ENCODE data around the gene PRKG1.
"Not testable (repeated sequence)": the region's sequence is repeated elsewhere in the genome, so short reads cannot be mapped to it uniquely, and the experiment has no call there.

Gene PRKG1

DNA sequence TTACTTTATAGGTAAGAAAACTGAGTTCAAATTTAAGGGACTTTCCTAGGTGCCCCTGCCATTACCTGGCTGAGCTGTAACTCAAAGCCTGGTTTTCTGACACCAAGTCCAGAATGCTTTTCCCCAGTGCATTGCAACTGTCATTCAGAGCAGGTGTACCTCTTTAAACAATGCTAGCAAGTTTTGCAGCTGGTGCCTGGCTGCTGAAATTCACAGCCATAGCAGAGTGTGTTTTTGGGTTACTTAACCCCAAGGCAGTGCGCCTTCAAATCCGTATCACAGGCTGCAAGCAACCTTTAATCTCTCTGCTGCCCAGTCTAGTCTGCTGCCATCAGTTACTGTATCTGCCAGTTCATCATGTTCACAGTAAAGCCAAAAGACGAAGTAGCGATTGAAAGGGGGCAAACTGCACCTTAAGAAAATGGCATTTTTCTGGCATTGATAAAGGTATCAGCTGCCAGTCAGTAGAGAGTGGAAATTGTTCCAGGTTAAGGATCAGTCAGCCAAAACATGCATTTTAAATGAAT is 359.7 kb downstream of the PRKG1 start:
- no peak for DNase-seq
- intact Hi-C loops (cut with DNase I) = no loop called here

DNA sequence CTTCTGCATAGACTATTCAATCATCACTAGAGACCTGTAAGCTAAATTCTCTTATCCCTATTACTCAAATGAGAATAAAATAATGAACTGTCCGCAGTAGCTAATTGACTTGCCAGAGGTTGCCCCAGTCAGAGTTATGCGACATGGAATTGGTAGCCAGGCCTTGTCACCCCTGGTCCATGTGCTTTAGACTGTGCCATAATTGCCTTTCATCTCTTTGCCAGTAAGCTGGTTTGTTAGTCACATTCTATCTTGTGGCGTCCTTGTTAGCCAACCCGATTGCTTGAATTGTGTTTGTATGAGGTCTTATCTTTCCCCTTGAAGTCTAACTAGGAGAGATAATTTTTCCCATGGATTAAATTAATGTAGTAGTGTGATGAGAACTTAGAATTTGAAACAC is 362.5 kb downstream of the PRKG1 start:
- no peak for DNase-seq
- intact Hi-C loops (cut with DNase I) = no loop called here

DNA sequence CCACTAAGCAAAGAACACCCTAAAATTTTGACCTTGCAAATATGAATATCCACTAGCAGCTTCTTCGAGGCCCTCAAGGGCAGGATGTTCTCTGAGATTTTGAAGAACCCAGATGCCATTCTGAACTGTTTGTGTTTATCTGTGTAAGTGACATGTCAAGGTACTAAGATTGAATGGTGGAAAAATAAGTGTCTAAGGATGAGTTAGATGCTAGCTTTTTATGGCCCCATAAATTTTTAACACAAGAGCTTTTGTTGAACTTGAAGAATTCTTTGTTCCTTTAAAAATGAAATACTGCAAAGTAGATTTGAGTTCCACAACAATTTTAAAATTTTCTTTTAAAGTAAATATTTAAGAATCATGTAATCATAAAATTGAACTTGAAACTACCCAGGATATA is 365.4 kb downstream of the PRKG1 start:
- no peak for DNase-seq
- intact Hi-C loops (cut with DNase I) = no loop called here

DNA sequence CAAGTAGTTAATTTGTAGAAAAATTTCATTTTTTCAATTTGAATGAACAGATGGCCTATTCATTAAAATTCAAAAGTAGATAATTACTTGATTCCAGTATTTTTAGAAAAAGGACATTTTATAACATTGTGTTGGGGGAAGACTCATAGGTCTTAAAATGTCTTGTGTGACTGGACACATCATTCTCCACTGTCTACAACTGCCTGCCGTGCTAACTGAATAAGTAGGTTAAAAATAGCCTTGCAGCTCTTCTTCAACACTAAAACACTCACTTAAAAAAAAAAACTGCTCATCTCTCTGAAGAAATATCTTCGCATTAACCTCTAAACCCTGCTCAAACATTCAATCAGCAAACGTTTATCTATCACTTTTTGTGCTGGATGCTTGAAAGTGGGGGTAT is 371.3 kb downstream of the PRKG1 start:
- intact Hi-C loops (cut with DNase I) = no loop called here
- DNase-seq = no peak

DNA sequence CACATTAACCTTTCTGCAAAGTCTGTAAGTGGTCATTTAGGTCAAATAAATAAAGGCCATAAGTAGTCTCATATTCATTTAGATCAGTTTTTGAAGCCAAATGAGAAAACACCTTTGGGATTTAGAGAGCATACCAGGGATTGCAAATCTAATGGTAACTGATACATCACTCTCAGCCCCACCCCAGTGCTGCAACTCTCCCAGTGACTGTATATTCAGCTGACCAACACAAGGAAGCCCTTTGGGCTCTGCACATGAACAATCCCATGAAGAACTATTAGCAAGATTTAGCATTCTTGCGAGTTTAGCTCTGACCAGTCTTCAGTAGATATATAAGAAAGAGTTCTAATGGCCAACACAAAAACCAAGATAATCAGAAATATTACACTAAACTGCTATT is 372.8 kb downstream of the PRKG1 start:
- intact Hi-C loops (cut with DNase I) = no loop called here
- no peak for DNase-seq

DNA sequence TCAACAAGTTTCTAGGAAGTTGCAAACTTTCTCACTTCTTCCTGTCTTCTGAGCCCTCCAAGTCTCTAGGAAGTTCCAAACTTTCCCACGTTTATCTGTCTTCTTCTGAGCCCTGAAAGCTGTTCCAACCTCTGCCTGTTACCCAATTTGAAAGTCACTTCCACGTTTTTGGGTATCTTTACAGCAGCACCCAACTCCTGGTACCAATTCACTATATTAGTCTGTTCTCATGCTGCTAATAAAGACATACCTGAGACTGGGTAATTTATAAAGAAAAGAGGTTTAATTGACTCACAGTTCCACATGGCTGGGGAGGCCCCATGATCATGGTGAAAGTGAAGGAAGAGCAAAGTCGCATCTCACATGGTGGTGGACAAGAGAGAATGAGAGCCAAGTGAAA is 381.5 kb downstream of the PRKG1 start:
- intact Hi-C loops (cut with DNase I); DNase-seq: not testable (repeated sequence)

DNA sequence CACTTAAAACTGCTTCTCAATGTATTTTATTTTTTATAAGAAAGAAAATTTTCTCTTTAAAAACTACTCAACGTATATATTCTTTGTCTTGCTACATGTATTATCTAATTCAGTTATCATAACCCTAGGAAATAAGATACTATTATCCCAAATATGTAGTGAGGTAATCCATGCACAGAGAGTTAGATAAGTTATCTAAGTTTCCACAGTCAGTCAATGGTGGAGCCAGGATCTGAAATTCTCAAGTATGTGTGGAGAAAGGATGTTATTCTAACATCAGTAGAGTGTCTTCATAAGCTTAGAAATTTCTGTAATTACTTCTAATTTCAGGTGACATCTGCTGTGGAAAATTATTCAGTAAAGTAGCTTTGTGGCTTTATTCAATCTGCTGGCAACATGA is 385.2 kb downstream of the PRKG1 start:
- DNase-seq = no peak
- intact Hi-C loops (cut with DNase I) = no loop called here

DNA sequence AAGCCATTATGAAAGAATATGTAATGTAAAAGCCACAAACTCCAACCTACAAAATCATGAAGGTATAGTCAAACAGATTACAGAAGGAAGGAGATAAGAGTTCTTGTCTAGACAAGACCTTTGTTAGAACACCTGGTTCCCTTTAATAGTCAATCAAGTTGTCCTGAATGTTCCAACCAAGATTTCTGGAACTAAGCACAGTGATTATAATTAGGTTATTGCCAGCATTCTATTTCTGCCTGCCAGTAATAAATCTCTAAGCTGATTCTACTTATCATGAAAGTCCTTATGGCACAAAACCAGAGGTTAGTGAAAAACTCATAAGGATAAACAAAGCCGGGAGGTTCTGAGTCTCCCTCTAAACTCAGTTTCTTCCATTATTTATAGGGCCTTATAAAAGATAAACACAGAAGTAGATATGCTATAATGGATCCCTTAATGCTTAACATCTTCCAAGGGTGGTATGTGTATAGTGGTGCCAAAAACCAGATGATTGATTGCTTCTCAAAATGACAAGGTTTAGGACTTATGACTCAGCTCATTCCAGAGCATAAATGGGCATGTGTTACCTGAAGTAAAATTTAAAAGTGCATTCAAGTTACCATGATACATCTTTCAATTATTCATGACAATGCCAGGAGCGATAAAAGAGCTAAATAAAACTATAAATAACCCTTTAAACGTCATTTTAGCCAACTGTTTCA is 387.9 kb downstream of the PRKG1 start:
- DNase-seq = no peak

DNA sequence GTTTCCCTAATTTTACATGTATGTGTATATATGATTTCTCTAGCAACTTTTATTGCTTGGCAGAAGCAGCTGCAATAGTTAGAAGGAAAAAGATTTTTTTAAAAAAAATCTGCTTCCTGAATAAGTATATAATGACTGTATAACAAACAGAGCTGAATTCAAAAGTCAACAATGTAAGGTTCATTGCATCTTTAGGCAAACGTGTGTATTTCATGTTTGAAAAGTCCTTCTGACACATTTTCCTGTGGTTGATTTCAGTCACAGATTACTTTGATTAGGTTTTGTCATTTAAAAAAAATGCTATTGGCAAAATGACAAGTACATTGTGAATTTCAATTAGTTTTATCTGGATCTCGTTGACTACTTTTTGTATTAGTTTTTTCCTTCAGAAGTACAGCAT is 394.1 kb downstream of the PRKG1 start:
- intact Hi-C loops (cut with DNase I) = no loop called here
- DNase-seq = no peak

More for the DNA sequence above, 387.9 kb downstream of the PRKG1 start:
- intact Hi-C loops (cut with DNase I) = no loop called here

DNA sequence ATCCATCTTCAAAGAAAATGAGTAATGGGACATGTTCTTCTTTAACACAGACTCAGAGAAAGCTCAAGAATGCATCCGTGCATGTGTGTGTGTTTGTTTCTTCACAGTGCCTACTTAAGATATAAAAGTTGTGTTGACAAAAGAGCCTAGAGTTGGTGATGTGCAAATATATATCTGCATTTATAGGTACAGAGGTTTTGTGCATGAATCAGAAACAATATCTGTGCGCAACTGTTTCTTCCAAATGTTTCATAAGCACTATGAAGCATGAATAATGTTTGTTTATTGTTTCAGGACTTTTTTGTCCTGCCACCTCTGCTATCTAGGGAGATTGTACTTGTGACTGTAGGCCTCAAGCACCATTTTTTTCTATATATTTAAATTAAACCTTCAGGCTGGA is 395.4 kb downstream of the PRKG1 start:
- intact Hi-C loops (cut with DNase I) = no loop called here
- no peak for DNase-seq

DNA sequence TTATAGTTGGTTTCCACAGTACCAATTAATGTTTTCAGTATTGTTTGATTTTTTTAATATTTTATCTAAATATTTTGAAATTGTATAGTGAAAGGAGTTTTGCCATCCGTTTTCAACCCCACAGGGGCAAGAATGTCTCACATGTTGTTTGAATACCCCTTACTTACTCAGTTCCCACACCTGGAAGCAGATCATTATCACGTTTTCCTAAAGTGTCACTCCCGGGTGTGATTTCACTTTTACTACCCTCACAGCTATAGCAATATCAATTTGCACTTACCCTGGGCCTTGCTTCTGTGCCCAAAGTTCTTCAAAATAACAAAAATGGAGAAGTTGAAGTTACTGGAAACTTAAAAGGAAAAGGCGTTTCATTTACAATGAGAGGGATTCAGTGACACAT is 397.0 kb downstream of the PRKG1 start:
- intact Hi-C loops (cut with DNase I) = no loop called here
- DNase-seq = no peak

DNA sequence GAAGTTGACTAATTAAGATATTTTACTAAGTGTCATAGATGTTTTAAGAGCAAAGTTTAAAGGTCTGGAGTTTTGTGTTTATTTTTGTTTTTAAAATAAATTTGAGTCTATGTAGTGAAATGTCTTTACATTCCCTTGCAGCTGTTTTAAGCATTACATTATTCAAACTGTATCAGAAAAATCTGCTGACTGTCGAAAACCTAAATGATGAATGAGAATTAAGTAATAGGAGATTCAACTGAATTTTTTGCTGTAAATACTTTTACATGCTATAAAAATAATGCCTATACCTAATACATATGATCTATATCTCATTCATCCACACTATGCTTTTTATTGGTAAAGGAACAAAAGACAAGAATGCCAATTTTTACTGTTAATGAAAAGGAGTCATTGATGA is 397.9 kb downstream of the PRKG1 start:
- intact Hi-C loops (cut with DNase I) = no loop called here

DNA sequence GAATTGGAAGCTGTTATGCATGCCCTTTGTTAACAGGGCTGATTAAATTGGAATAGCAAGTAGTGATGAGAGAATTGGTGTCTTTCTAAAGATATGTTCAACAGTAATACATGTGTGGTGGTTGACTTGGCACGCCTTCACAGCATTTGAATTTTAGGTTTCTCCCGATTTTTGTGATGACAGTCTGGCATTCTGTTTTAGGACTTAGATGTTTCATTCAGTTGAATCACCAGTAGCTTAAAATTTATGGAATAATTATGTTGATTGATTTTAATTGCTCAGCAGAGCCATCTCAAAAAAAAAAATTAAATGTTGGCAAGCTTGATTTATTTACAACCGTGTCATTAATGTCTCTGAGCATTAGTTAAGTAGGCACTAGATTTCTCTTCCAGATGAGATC is 405.4 kb downstream of the PRKG1 start:
- no peak for DNase-seq
- intact Hi-C loops (cut with DNase I) = no loop called here

More for the DNA sequence above, 397.9 kb downstream of the PRKG1 start:
- DNase-seq = no peak

DNA sequence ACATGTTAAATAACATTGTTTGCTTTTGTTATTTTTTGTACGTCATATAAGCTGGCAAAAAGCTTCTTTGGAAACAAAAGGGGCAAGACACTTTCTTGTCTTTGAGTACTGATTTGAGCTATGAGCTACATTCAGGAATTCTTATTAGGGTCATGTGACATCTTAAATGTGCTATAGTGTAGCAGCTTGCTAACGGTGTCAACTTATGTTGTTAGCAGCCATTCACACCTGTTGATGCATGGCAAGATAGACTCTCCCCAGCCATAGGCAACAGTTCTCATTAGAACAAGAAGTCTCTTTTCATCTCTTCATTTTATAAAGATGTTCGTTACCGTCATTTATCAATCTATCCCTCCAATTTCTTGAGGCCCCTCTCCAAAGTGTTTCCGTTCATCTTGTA is 411.4 kb downstream of the PRKG1 start:
- DNase-seq = no peak
- intact Hi-C loops (cut with DNase I) = no loop called here

DNA sequence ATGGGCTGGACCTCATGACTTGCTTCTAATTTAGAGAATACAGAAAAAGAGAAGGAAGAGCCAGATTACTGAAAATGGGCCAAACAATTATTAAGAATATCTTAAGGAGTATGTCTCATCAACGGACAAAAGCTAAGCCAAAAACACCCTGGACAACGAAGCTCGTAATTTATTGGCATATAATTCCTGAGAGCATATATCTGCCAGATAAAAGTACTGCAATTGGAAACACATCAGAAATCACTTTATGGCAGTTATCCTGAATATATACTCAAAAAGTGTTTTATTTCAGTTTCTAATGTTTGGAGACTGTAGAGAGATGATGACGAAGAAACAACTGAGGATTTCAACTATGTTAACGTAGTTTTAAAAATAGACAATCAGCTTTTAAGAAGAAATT is 413.3 kb downstream of the PRKG1 start:
- intact Hi-C loops (cut with DNase I) = no loop called here
- no peak for DNase-seq

DNA sequence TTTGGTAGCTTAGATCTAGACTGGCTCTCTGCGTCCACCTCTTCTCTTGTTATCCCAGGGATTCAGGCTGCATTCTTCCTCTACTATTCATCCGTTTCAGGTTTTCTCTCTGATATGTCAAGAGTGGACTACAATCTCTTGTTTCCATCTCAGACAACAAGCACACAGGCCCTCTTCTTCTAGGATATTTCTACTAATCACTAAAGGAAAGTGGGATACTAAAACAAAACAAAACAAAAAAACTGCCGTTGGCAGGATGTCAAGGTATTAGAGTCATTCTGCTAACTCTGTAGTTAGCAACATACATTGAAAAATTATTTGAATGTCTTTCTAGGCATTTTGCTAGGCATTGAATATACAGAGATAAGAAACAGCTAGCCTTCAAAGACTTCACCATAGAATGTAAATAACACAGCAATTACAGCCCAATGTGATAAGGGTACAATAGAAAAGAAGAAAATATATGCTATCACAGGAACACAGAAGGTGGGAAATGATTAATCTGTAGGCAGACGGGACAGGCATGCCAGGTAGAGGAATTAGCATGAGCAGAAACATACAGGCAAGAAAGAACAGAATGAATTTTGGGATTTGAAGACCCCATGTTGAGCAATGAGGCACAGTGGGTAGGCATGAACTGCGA is 414.6 kb downstream of the PRKG1 start:
- intact Hi-C loops (cut with DNase I) = no loop called here
- no peak for DNase-seq

DNA sequence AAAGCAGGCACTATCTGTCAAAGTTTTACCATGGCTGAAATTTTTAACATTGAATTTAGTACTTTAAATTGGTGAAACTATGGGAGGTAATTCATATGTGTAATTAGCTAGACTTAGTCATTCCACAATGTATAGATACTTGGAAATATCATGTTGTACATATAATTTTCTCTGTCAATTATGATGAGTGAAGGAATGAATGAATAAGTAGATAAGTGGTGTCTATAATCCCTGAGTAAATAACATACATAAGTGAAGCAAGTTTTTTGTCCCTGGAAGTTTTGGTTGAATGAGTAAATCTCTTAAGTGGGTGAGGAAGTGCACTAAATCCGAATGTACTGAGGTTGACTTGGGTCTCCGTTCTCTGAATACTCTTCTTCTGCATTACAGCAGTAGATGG is 424.1 kb downstream of the PRKG1 start:
- intact Hi-C loops (cut with DNase I) = no loop called here

DNA sequence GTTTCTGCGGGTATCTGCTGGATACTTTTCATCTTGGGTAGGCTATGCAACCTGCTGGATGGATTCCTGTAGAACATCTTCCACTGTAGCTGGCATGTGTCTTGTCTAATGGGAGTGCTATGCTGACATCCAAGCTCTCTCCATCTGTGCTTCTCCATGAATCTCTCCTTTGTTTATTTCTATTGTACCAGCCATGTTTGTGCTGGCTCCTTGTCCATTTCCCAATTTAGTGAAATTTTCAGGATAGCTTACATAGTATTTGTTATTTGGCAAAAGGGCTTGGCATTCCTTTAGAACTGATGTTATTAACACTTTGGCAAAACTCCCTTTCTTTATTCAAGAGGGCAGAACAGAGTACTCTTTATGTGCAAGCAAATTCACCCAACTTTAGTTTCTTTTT is 427.1 kb downstream of the PRKG1 start:
- peak in 3 of 42 donors; percentile 16 for DNase-seq
- intact Hi-C loops (cut with DNase I) = no loop called here

More for the DNA sequence above, 424.1 kb downstream of the PRKG1 start:
- no peak for DNase-seq

DNA sequence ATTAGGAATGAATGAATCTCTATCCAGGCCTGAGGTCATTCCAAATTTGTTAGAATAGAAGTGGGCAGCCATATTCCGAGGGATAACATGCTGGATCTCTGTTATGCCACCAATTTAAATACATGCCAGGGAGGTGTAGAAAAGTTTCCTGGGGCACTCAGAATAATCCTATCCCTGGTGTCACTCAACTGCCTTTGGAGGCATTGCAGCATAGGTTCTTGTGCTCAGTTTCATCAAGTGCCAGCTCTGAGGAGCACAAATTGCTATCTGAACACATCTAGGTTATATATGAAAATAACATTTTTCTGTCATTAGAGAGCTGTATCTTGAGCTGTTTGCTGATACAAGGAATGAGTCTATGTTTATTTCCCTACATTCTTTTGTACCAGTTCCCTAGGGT is 427.8 kb downstream of the PRKG1 start:
- DNase-seq = no peak
- intact Hi-C loops (cut with DNase I) = no loop called here

DNA sequence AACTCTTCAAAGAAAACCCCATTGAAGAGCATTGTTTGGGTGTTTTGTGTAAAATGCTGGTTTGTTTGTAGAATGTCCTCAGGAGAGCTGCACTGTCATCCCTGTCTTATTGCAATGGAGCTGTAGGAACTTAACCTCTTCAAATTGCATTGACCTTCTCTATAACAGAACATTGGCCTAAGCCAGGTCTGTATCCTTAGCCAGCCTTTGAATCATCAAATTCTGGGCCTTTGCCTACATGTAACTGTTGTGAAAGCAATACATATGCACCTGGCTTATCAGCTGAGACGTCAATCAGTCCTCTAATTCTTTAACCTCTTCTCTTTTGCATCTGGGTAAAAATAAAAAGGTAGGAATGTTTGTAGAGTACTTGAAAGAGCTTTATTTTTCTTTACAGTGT is 429.1 kb downstream of the PRKG1 start:
- no peak for DNase-seq
- intact Hi-C loops (cut with DNase I) = no loop called here

DNA sequence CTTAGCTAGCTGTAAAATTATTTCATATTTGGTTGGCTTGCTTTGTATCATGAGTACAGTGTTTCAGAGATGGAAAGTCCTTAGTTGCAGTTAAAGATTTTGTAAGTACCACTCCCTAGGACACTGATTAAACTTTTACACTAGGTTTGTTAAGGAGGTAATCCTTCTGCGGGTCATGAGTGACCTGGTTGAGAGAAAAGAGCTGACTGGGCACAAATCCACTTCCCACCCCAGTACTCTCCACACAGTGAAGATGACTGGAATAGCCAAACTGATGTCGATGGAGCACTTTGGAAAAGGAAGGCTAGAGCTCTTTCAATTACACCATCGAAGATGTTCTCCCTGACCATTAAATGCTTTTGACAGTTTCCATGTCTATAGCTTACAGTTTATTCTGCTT is 433.2 kb downstream of the PRKG1 start:
- intact Hi-C loops (cut with DNase I) = no loop called here

More for the DNA sequence above, 433.2 kb downstream of the PRKG1 start:
- no peak for DNase-seq

Measured in head of caudate nucleus (tissue), 42 donors.